ENCODE results near the gene LPIN1. TPM values are rescaled to one million over a fixed set of nuclear protein-coding genes. Genes with fewer than 3 reads are reported as not detected.
A peak's percentile ranks its signal among the peaks of the same experiment; 100 is the strongest.
"Not testable (repeated sequence)": the region's sequence is repeated elsewhere in the genome, so short reads cannot be mapped to it uniquely, and the experiment has no call there.

The LPIN1 gene
- total RNA-seq, 2 experiments from 2014 or later, result 115 to 128 TPM

- intact Hi-C loops (cut with DNase I, micrococcal nuclease), result no loop called here
- Histone ChIP-seq H3K9me3 (ENCODE audit: control insufficient read depth in 1 of 2, insufficient read depth in 1 of 2, low read length in 2 of 2) (peaks cover 0 to 4% of the 10 kb centered on the region in 2 experiments), H3K27me3 (ENCODE audit: control insufficient read depth in 1 of 2, insufficient read depth in 2 of 2, low read length in 2 of 2) (no peaks in the 10 kb centered on the region), H3K27ac (ENCODE audit: low read depth in 1 of 2, low read length in 2 of 2) (no peak overlapping the region), H3K4me3 (ENCODE audit: low read length) (no peak overlapping the region), H3K36me3 (ENCODE audit: insufficient read depth, low read length) (peaks cover 71% of the 10 kb centered on the region), H3K4me1 (ENCODE audit: insufficient read depth, low read length) (no peaks in the 10 kb centered on the region)
- POLR2A ChIA-PET, result no interaction called here
- no peak for TF ChIP-seq CTCF (IDR thresholded peaks at IDR 0.05)
- CTCF ChIA-PET, result no interaction called here
- DNase-seq, result no peak
- no peak for ATAC-seq (ENCODE audit: poor library complexity)
- Mint-ChIP-seq H3K27ac (no peak overlapping the region), H3K27me3 (no peaks in the 10 kb centered on the region), H3K9me3 (no peaks in the 10 kb centered on the region), H3K36me3 (ENCODE audit: low read depth) (peaks cover 91% of the 10 kb centered on the region), H3K4me3 (no peak overlapping the region), H3K4me1 (ENCODE audit: low read depth) (no peaks in the 10 kb centered on the region)
Measured at GRCh38 chr2:11813951-11814350, 67.5 kb downstream of the LPIN1 start.

GRCh38 chr2:11814979-11815510 lies 68.6 kb downstream of the LPIN1 start:
- Mint-ChIP-seq H3K27ac (peak overlapping the region; percentile 12), H3K36me3 (ENCODE audit: low read depth) (peaks cover 91% of the 10 kb centered on the region), H3K4me3 (no peak overlapping the region), H3K27me3 (no peaks in the 10 kb centered on the region), H3K4me1 (ENCODE audit: low read depth) (no peaks in the 10 kb centered on the region), H3K9me3 (no peaks in the 10 kb centered on the region)
- Histone ChIP-seq H3K36me3 (ENCODE audit: insufficient read depth, low read length) (peaks cover 76% of the 10 kb centered on the region), H3K4me1 (ENCODE audit: insufficient read depth, low read length) (no peaks in the 10 kb centered on the region), H3K27ac (ENCODE audit: low read depth in 1 of 2, low read length in 2 of 2) (no peak overlapping the region), H3K27me3 (ENCODE audit: control insufficient read depth in 1 of 2, insufficient read depth in 2 of 2, low read length in 2 of 2) (no peaks in the 10 kb centered on the region), H3K9me3 (ENCODE audit: control insufficient read depth in 1 of 2, insufficient read depth in 1 of 2, low read length in 2 of 2) (peaks cover 0 to 4% of the 10 kb centered on the region in 2 experiments), H3K4me3 (ENCODE audit: low read length) (no peak overlapping the region)
- no peak for TF ChIP-seq CTCF (IDR thresholded peaks at IDR 0.05)
- ATAC-seq (ENCODE audit: poor library complexity) (no peak), DNase-seq (no peak)
- intact Hi-C loops (cut with DNase I, micrococcal nuclease), result no loop called here
- ChIA-PET CTCF (no interaction called here), POLR2A (no interaction called here)

- CTCF ChIA-PET, result interaction anchor here (0.6 kb wide), 1 partner anchor 43 kb away, joined by 3 read pairs; no protein-coding TSS in a partner anchor
- POLR2A ChIA-PET; H3K27ac ChIP-seq (ENCODE audit: low read depth in 1 of 2, low read length in 2 of 2); H3K4me1 Mint-ChIP-seq (ENCODE audit: low read depth); H3K4me3 Mint-ChIP-seq; H3K9me3 ChIP-seq (ENCODE audit: control insufficient read depth in 1 of 2, insufficient read depth in 1 of 2, low read length in 2 of 2); H3K27me3 ChIP-seq (ENCODE audit: control insufficient read depth in 1 of 2, insufficient read depth in 2 of 2, low read length in 2 of 2); H3K4me3 ChIP-seq (ENCODE audit: low read length); H3K27ac Mint-ChIP-seq; DNase-seq; H3K4me1 ChIP-seq (ENCODE audit: insufficient read depth, low read length); H3K9me3 Mint-ChIP-seq; intact Hi-C loops (cut with DNase I, micrococcal nuclease); ATAC-seq (ENCODE audit: poor library complexity); H3K27me3 Mint-ChIP-seq: not testable (repeated sequence)
- H3K36me3 Mint-ChIP-seq (ENCODE audit: low read depth), result peaks cover 94% of the 10 kb centered on the region
- peaks cover 78% of the 10 kb centered on the region for H3K36me3 ChIP-seq (ENCODE audit: insufficient read depth, low read length)
Measured at GRCh38 chr2:11816935-11817334, 70.5 kb downstream of the LPIN1 start.

- Histone ChIP-seq H3K27me3 (ENCODE audit: control insufficient read depth in 1 of 2, insufficient read depth in 2 of 2, low read length in 2 of 2) (no peaks in the 10 kb centered on the region), H3K36me3 (ENCODE audit: insufficient read depth, low read length) (peaks cover 86% of the 10 kb centered on the region), H3K4me3 (ENCODE audit: low read length) (no peak overlapping the region), H3K4me1 (ENCODE audit: insufficient read depth, low read length) (no peaks in the 10 kb centered on the region), H3K9me3 (ENCODE audit: control insufficient read depth in 1 of 2, insufficient read depth in 1 of 2, low read length in 2 of 2) (peaks cover 0 to 4% of the 10 kb centered on the region in 2 experiments), H3K27ac (ENCODE audit: low read depth in 1 of 2, low read length in 2 of 2) (no peak overlapping the region)
- Mint-ChIP-seq H3K4me3 (no peak overlapping the region), H3K4me1 (ENCODE audit: low read depth) (peaks cover 5% of the 10 kb centered on the region), H3K27me3 (no peaks in the 10 kb centered on the region), H3K36me3 (ENCODE audit: low read depth) (peaks cover 94% of the 10 kb centered on the region), H3K9me3 (no peaks in the 10 kb centered on the region), H3K27ac (no peak overlapping the region)
- POLR2A ChIA-PET, result no interaction called here
- TF ChIP-seq CTCF (IDR thresholded peaks at IDR 0.05), result no peak
- intact Hi-C loops (cut with DNase I, micrococcal nuclease), result no loop called here
- DNase-seq (no peak), ATAC-seq (ENCODE audit: poor library complexity) (no peak)
- CTCF ChIA-PET, result interaction anchor here (0.8 kb wide), 1 partner anchor 13 kb away, joined by 3 read pairs; no protein-coding TSS in a partner anchor
Measured at GRCh38 chr2:11819235-11819729, 72.8 kb downstream of the LPIN1 start.

Measured in CD4-positive, alpha-beta T cell (primary cell).